HUDEP-2 (cell line): Measurements from ENCODE around the gene FRYL.
"Not testable (repeated sequence)": the region's sequence is repeated elsewhere in the genome, so short reads cannot be mapped to it uniquely, and the experiment has no call there.

Experiments used
- DNase-seq, 76 experiments: peaks; one replicate each; lab custom pipeline; 2025; ENCODE audit not compliant: unreplicated experiment in 76 of 76; lab: John Stamatoyannopoulos, UW

Gene FRYL

DNA sequence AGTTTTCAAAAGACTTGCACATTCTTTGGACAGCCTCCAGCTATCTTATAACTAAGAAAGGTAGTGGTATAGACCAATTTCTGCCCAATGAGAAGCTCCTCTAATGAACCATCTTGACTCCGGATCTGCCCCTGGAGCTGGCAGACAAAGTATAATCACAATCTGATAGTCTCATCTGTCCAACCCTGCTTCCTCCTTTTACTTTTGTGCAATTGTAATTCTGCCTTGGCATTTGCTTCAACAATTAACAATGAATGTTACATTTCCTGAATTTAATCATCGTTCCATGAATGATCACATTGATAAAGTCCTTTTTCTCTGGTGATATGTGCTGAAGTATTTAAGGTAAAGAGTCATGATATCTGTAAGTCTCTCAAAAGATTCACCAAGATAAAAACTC lies 27.8 kb downstream of the FRYL start:
- DNase-seq = peak in 1 of 76 experiments; percentile 3

DNA sequence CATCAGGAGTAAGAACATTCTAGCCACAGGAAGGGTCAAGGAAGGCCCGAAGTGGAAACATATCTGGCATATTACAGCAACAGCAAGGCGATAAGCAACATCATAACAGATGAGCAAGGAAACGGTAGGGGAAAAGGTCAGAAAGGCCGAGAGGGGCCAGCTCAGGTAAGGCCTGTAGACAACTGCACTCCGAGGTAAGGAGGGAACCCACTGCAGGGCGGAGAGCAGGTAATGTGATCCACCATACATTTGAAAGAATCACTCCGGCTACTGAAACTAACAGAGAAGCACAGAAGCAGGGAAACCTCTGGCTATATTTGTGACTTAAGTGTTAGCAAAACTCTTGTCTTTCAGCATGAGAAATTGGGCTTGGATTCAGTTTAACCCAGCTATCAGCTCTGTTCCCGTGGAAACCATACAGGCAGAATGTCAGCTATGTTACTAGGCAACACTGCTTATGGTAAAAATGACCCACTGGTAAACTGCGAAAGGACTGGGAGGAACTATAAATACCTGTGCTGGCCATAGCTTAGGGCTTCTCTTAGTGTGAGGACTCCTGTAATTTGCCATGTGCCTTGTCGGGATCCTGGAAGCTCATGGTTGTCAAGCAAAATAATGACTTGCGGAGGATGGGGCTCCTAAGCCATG lies 31.0 kb downstream of the FRYL start:
- DNase-seq = no peak

DNA sequence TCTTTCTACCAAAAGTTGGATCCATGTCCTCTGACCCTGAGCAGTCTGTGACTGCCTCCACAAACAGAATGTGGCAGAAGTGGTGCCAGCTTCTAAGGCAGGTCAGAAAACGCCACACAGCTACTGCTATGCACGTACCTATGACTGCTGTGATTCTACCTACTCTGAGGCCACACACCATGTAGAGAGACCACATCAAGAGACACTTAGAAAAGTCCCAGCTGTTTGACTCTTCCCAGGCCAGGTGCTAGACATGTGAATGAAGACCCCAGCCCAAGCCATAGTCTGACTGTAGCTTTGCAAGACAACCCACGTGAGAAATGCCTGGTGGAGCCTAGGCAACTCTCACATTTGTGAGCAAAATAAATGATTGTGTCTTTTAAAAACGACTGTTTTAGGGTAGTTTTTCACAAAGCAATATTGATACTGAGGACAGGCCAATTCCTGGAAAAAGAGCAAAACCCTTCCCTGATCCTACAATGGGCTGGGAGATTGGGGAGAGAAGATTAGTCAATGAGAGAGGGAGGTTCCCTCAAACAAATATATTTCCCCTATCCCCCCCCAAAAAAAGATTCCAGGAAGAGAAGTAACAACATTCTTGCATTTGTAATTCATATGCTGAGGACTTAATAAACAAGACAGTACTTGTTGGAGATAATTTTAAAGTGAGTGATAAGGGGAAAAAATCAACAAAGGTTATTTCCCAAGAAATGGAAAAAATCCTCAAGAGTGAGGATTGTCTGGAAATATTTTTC lies 33.3 kb downstream of the FRYL start:
- DNase-seq = no peak

DNA sequence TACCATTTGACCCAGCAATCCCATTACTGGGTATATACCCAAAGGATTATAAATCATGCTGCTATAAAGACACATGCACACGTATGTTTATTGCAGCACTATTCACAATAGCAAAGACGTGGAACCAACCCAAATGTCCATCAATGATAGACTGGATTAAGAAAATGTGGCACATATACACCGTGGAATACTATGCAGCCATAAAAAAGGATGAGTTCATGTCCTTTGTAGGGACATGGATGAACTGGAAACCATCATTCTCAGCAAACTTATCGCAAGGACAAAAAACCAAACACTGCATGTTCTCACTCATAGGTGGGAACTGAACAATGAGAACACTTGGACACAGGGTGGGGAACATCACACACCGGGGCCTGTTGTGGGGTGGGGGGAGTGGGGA lies 34.9 kb downstream of the FRYL start:
- DNase-seq = not testable (repeated sequence)

DNA sequence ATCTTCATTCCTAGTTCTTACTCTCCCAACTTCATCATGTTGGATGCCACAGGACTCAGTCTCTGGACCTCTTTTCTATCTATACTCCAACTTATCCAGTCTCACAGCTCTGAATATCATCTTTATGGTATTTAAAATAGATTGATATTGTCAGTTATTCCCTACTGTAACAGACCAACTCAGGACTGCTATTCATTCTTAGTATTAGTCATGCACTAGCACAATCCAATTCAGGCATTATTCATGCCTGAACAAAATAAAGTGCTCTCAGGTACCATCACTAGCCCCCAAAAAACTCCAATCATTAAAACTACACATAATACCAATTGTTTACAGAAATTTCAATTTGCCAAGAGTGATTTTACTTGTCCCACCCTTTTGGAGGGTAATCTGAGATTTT lies 37.7 kb downstream of the FRYL start:
- no peak for DNase-seq

DNA sequence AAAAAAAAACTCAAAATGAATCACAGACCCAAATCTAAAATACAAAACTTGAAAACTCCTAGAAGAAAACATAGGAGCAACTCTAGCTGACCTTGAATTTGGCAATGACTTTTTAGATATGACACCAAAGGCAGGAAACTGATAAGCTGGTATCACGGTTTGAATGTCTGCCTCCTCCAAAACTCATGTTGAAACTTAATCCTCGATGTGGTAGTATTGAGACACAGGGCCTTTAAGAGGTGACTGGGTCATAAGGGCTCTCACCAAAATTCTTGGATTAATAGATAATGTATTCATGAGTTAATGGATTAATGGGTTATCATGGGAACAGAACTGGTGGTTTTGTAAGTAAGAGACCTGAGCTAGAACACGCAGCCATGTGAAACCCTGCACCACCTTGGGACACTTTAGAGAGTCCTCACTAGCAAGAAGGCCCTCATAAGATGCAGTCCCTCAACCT lies 40.5 kb downstream of the FRYL start:
- DNase-seq = peak in 36 of 76 experiments; percentile 1 to 71 (median 36)

DNA sequence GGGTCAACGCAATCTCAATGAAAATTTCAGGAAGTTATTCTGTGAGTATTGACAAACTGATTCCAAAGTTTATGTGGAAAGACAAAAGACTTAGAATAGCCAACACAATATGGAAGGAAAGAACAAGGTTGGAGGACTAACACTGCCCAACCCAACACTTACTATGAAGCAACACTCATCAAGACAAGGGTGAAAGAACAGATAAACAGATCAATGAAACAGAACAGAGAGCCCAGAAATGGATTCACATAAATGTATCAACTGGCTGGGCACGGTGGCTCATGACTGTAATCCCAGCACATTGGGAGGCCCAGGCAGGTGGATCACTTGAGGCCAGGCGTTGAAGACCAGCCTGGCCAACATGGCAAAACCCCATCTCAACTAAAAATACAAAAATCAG lies 41.2 kb downstream of the FRYL start:
- peak in 1 of 76 experiments; percentile 7 for DNase-seq

DNA sequence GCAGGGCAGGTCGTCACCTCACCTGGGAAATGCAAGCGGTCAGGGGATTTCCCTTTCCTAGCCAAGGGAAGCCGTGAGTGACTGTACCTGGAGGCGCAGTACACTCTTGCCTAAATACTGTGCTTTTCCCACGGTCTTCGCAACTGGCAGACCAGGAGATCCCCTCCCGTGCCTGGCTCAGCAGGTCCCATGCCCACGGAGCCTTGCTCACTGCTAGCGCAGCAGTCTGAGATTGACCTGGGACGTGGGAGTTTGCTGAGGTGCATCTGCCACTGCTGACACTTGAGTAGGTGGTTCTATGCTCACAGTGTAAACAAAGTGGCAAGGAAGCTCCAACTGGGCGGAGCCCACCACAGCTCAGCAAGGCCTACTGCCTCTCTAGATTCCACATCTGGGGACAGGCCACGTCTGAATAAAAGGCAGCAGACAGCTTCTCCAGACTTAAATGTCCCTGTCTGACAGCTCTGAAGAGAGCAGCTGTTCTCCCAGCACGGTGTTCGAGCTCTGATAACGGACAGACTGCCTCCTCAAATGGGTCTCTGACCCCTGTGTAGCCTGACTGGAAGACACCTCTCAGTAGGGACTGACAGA lies 51.1 kb downstream of the FRYL start:
- peak in 6 of 76 experiments; percentile 1 to 47 (median 29) for DNase-seq

DNA sequence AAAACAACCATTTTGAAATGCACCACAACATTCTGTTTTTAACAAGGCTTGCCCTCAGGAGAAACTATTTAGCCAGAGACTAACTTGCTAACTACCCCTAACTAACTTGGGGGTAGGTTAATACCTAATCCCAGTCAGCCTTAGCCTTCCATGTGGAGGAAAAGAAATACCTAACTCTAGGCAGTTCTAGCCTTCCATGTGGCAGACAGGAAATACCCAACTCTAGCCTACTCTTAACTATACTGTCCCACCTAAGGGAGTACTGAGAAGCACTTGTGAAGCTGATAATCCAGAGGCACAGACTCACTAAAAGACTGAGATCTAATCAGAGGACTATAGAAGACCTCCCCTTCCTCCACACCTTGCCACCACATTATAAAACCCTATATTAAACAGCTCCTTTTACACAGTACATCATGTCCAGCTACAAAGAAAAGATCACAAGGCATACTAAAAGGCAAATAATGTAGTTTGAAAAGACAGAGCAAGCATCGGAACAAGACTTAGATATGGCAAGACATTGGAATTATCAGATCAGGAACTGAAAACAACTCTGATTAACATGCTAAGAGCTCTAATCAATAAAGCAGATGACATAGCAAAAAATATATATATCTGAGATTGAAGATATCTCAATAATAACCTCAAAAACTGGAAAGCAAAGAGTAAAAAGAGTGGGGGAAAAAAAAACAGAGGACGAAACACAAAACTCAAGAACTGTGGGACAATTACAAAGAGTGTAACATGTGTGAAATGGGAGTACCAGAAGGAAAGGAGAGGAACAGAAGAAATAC lies 52.2 kb downstream of the FRYL start:
- no peak for DNase-seq

DNA sequence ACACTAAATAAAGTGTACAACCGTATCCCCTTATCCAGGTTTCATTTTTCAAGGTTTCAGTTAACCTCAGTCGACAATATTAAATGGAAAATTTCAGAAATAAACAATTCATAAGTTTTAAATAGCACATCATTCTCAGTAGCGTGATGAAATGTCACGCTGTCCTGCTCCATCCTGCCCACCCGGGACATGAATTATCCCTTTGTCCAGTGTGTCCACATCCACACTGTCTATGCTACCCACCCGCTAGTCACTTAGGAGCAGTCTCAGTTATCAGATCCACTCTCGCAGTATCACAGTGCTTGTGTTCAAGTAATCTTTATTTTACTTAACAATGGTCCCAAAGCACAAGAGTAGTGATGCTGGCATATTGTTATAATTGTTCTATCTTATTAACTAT lies 54.7 kb downstream of the FRYL start:
- DNase-seq = no peak

DNA sequence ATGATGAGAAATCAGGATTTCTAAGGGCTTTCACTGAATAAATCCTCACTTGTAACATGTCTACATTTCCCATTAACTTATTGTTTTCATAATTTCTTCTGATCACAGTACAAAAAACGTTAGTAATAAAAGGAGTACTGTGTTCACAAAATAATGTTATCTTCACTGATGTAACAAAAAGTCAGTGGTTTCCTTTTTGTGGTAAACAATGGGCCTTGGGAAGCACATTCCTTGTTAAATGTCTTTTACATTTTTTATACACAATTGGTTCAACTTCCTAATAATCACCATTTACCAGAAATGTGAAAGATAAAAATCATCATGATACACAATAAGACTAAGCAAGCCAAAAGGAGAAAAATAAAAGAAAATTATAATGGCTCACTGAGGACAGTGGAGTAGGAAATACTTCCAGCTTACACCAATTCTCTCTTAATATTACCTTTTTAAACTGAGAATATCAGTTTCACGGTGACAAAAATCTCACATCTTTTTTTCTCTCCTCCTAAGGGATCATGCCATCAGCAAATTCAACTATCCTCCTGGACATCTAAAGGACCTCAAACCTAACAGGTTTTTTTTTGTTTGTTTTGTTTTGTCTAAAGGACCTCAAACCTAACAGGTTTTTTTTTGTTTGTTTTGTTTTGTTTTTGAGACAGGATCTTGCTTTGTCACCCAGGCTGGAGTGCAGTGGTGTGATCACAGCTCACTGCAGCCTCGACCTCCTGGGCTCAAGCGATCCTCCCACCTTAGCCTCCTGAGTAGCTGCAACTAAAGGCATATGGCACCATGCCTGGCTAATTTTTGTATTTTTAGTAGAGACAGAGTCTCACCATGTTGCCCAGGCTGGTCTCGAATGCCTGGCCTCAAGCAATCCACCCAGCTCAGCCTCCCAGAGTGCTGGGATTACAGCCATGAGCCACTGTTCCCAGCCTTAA lies 57.3 kb downstream of the FRYL start:
- DNase-seq = no peak

DNA sequence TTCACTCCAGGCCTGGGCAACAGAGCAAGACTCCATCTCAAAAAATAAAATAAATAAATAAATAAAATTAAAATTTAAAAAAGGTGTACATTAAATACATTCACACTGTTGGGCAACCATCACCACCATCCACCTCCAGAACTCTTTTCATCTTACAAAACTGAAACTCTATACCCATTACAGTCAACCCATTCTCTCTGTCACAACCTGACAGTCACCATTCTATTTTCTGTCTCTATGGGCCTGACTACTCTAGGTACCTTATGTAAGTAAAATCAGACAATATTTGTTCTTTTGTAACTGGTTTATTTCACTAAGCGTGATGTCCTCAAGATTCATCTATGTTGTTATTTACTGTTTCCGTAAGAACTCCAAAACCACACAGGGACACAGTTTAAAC lies 59.6 kb downstream of the FRYL start:
- DNase-seq = no peak

DNA sequence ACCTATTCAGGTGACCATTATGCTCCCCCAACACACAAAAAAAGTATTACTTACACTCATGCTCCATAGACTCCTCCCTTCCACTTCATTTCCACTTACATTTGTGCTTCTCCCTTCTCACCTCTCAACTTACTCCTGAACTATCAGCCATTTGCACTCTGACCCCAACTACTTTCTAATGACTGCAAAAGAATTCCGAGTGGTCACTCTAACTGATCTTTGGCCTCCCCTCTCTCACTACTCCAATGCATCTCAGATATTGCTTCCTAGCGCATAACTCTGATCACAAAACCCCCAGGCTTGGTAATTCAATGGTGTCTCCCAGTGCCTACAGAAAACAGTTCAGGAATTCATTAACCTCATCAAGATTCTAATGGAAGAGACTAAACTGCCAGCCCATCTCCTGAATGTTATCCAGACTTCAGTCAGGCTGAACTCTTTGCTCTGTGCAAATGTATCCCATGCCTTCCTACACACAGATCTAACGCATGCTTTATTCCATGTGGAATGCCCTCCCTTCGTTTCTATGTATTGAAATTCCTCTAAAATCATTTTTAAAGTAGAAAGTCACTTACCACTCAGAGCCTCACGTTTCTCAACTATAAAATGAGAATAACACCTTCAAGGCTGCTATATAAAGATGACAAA lies 61.1 kb downstream of the FRYL start:
- DNase-seq = no peak

DNA sequence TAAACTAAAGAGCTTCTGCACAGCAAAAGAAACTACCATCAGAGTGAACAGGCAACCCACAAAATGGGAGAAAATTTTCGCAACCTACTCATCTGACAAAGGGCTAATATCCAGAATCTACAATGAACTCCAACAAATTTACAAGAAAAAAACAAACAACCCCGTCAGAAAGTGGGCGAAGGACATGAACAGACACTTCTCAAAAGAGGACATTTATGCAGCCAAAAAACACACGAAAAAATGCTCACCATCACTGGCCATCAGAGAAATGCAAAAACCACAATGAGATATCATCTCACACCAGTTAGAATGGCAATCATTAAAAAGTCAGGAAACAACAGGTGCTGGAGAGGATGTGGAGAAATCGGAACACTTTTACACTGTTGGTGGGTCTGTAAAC lies 63.8 kb downstream of the FRYL start:
- not testable (repeated sequence) for DNase-seq

DNA sequence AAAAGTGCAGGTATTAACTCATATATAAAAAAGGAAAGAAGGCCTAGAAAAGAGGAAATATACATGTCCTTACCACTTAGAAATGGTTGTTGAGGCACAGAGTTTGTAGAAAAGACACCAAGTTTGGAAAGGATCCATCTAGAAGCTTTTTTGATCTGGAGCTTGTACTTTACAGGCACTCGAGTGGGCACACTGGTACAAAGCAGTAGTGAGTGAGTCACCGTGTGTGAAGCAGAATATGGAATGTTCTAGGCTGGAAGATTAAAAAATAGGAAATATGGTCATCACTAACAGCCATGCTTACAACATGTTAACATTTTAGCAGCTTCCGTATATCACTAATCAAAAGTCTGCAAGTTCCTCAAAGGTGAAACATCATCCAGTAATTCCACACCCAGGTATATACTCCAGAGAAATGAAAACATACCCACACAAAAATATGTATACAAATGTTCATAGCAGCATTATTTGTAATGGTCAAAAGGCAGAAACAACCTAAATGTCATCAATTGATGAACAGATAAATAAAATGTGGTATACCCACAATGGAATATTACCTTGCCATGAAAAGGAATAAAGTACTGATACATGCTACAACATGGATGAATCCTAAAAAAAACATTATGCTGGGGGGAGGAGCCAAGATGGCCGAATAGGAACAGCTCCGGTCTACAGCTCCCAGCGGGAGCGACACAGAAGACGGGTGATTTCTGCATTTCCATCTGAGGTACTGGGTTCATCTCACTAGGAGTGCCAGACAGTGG lies 69.5 kb downstream of the FRYL start:
- DNase-seq = no peak

DNA sequence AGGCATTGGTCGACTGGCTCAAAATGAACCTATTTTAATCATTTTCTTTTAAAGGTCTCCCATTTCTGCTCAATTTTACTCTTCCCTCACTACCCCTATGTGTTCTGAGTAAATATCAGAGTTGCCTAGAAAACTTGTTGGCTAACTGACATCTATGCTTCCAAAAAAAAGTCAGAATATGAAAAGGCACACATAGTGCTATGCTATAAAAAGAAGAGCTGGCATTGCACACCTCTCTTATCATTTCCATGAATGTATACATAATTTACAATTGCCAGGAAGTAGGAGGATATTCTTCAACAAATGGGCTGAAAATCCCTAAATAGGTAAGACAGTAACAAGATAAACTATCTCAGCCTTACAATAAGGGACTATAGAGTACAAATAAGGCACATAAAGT lies 70.2 kb downstream of the FRYL start:
- no peak for DNase-seq

DNA sequence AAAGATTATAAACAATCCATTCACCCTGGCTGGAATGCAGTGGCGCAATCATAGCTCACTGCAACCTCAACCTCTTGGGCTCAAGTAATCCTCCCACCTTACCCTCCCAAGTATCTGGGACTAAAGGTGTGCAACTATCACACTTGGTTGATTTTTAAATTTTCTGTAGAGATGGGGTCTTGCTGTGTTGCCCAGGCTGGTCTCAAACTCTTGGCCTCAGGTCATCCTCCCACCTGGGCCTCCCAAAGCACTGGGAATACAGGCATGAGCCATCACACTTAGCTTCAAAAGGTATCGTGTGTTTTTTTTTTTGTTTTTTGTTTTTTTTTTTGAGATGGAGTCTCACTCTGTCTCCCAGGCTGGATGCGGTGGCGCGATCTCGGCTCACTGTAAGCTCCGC lies 71.5 kb downstream of the FRYL start:
- DNase-seq = no peak

DNA sequence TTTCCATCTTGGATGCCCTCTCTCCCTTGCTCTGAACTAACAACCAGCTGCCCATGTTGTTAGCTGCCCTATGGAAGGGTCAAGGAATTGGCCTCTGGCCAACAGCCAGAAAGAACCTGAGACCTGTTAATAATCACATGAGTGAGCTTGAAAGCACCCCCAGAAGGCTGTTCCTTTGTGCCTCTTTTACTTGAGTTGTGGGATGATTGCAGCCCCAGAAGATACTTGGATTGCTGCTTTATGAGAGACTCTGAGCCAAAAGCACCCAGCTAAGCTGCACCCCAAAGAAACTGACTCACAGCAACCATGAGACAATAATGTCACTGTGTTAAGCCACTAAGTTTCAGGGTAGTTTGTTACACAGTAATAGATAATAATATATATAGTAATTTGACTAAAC lies 73.3 kb downstream of the FRYL start:
- no peak for DNase-seq

DNA sequence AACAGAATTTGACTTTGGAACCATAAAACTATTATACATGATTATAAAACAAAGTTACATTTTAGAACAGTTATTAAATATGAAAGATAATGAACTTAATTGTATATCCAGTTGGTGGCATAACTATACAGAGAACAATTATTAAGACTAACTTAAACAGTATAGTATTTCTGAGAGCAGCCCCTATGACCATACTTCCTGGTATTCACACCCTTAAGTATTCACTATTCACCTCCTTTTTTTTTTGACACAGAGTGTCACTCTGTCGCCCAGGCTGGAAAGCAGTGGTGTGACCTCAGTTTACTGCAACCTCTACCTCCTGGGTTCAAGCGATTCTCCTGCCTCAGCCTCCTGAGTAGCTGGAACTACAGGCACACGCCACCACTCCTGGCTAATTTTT lies 74.5 kb downstream of the FRYL start:
- no peak for DNase-seq
